ENCODE measurements around the gene EMC1. TPM values are rescaled to one million over a fixed set of nuclear protein-coding genes. Genes with fewer than 3 reads are reported as not detected.

The EMC1 gene
- total and polyA plus RNA-seq, 2 donors (not counting 1 experiment from before 2014, with no cell fraction given), result 33.3 to 78.1 TPM

DNA sequence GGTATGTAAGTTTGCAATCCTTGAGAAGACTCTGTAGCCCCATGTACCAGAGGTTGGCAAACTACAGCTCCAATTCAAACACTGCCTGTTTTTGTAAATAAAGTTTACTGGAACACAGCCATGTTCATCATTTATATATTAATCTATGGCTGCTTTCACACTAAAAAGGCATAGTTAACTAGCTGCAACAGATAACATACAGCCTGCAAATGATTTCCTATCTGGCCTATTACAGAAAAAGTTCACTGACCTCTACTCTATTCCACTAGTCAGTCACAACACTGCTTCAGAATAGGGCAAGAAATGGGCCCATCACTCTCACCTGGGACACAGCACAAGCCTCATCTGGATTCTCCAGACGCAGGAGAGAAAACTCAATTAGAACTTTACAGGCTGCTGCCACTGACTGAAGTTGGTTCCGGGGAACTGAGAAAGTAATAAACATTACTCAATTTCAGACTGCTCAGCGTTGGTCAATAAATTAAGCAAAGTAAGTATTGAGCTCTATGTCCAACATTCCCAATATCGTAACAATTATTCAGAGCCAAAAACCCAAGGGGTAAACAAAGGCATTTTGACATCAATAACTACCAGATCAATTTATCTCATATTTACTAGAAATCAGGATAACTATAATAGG lies 51.9 kb downstream of the EMC1 start:
- Histone ChIP-seq H3K79me2 (ENCODE audit: control insufficient read depth, insufficient read depth, low read length) (peaks cover 57% of the 10 kb centered on the region), H3K27ac (ENCODE audit: insufficient read depth, low read length) (no peak overlapping the region), H4K20me1 (ENCODE audit: control insufficient read depth, extremely low read depth, insufficient read depth, low read length) (peaks cover 3% of the 10 kb centered on the region), H3K4me2 (ENCODE audit: extremely low read depth, insufficient read depth, low read length) (no peak overlapping the region), H3K9ac (ENCODE audit: insufficient read depth, low read length) (no peak overlapping the region), H3K27me3 (ENCODE audit: control insufficient read depth, insufficient read depth, low read length) (no peaks in the 10 kb centered on the region), H3K4me3 (replicated peaks in 1 of 4; ENCODE audit: control extremely low read depth in 1 of 4, insufficient read depth in 1 of 4, low read depth in 3 of 4, low read length in 4 of 4) (no peak overlapping the region), H3K36me3 (ENCODE audit: control insufficient read depth, insufficient read depth, low read length) (peaks cover 12% of the 10 kb centered on the region), H2AFZ (ENCODE audit: low read length) (no peak overlapping the region), H3K4me1 (ENCODE audit: control insufficient read depth, extremely low read depth, insufficient read depth, low read length) (peaks cover 2% of the 10 kb centered on the region), H3K9me3 (ENCODE audit: control insufficient read depth, insufficient read depth, low read depth, low read length) (no peaks in the 10 kb centered on the region)
- TF ChIP-seq EZH2 (IDR thresholded peaks at IDR 0.05; ENCODE audit: low read length, missing control alignments), result no peak
- TF ChIP-seq CTCF (conservative IDR thresholded peaks at IDR 0.05 in 1 of 2, IDR thresholded peaks at IDR 0.05 in 1 of 2; ENCODE audit: low read depth in 1 of 2, low read length in 2 of 2), result no peak
- no peak for DNase-seq (ENCODE audit: low read depth in 2 of 2)

DNA sequence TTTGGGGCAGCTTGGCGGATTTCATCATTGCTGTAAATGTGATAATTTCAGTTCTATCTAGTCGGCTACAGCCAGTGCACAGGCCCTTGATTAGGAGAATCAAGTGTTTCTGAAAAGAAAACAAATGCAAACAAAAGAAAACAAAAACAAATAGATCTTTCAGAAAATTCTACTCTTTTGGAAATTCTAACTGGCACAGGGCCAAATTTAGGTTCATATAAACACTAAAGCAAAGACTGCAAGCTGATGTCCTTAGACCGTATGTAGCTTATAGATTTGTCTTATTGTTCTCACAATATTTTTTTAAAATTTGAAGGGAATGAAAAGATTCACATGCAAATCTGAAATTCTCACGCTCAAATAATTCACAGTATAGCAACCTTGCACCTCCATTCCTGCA lies 52.5 kb downstream of the EMC1 start:
- Histone ChIP-seq H3K9ac (ENCODE audit: insufficient read depth, low read length) (no peak overlapping the region), H3K9me3 (ENCODE audit: control insufficient read depth, insufficient read depth, low read depth, low read length) (no peaks in the 10 kb centered on the region), H2AFZ (ENCODE audit: low read length) (no peak overlapping the region), H3K27ac (ENCODE audit: insufficient read depth, low read length) (no peak overlapping the region), H3K4me3 (replicated peaks in 1 of 4; ENCODE audit: control extremely low read depth in 1 of 4, insufficient read depth in 1 of 4, low read depth in 3 of 4, low read length in 4 of 4) (no peak overlapping the region), H3K4me1 (ENCODE audit: control insufficient read depth, extremely low read depth, insufficient read depth, low read length) (peaks cover 2% of the 10 kb centered on the region), H3K4me2 (ENCODE audit: extremely low read depth, insufficient read depth, low read length) (no peak overlapping the region), H3K27me3 (ENCODE audit: control insufficient read depth, insufficient read depth, low read length) (no peaks in the 10 kb centered on the region), H4K20me1 (ENCODE audit: control insufficient read depth, extremely low read depth, insufficient read depth, low read length) (peaks cover 3% of the 10 kb centered on the region), H3K36me3 (ENCODE audit: control insufficient read depth, insufficient read depth, low read length) (peaks cover 13% of the 10 kb centered on the region), H3K79me2 (ENCODE audit: control insufficient read depth, insufficient read depth, low read length) (peaks cover 53% of the 10 kb centered on the region)
- TF ChIP-seq CTCF (conservative IDR thresholded peaks at IDR 0.05 in 1 of 2, IDR thresholded peaks at IDR 0.05 in 1 of 2; ENCODE audit: low read depth in 1 of 2, low read length in 2 of 2) (no peak), EZH2 (IDR thresholded peaks at IDR 0.05; ENCODE audit: low read length, missing control alignments) (no peak)
- DNase-seq (ENCODE audit: low read depth in 2 of 2), result no peak

GRCh38 chr1:19197845-19198244 lies 53.5 kb downstream of the EMC1 start:
- Histone ChIP-seq H3K4me3 (replicated peaks in 1 of 4; ENCODE audit: control extremely low read depth in 1 of 4, insufficient read depth in 1 of 4, low read depth in 3 of 4, low read length in 4 of 4) (no peak overlapping the region), H3K79me2 (ENCODE audit: control insufficient read depth, insufficient read depth, low read length) (peaks cover 44% of the 10 kb centered on the region), H3K4me2 (ENCODE audit: extremely low read depth, insufficient read depth, low read length) (no peak overlapping the region), H3K36me3 (ENCODE audit: control insufficient read depth, insufficient read depth, low read length) (peaks cover 18% of the 10 kb centered on the region), H3K27ac (ENCODE audit: insufficient read depth, low read length) (no peak overlapping the region), H3K9ac (ENCODE audit: insufficient read depth, low read length) (no peak overlapping the region), H2AFZ (ENCODE audit: low read length) (no peak overlapping the region), H3K4me1 (ENCODE audit: control insufficient read depth, extremely low read depth, insufficient read depth, low read length) (no peaks in the 10 kb centered on the region), H4K20me1 (ENCODE audit: control insufficient read depth, extremely low read depth, insufficient read depth, low read length) (peaks cover under 1% of the 10 kb centered on the region), H3K27me3 (ENCODE audit: control insufficient read depth, insufficient read depth, low read length) (no peaks in the 10 kb centered on the region), H3K9me3 (ENCODE audit: control insufficient read depth, insufficient read depth, low read depth, low read length) (no peaks in the 10 kb centered on the region)
- DNase-seq (ENCODE audit: low read depth in 2 of 2), result no peak
- TF ChIP-seq EZH2 (IDR thresholded peaks at IDR 0.05; ENCODE audit: low read length, missing control alignments), result no peak
- TF ChIP-seq CTCF (conservative IDR thresholded peaks at IDR 0.05 in 1 of 2, IDR thresholded peaks at IDR 0.05 in 1 of 2; ENCODE audit: low read depth in 1 of 2, low read length in 2 of 2), result no peak
